ENCODE measurements around the gene PLEKHA4. TPM values are rescaled to one million over a fixed set of nuclear protein-coding genes. Genes with fewer than 3 reads are reported as not detected.
A peak's percentile ranks its signal among the peaks of the same experiment; 100 is the strongest.
"Not testable (repeated sequence)": the region's sequence is repeated elsewhere in the genome, so short reads cannot be mapped to it uniquely, and the experiment has no call there.

Gene PLEKHA4
- total and polyA plus RNA-seq, 2 experiments from 2014 or later, result 12.2 to 12.3 TPM

- not testable (repeated sequence) for H3K9me2 ChIP-seq (ENCODE audit: insufficient read depth); H4K20me1 ChIP-seq (replicated peaks; ENCODE audit: insufficient read depth); H3K36me3 ChIP-seq (ENCODE audit: insufficient read depth); H3K27ac ChIP-seq (ENCODE audit: low read depth); H3F3A ChIP-seq (replicated peaks; ENCODE audit: low read depth); H3K4me3 Mint-ChIP-seq; H3K4me3 ChIP-seq; H3K27ac Mint-ChIP-seq; H2AFZ ChIP-seq; H3K4me1 ChIP-seq (ENCODE audit: insufficient read depth); H3K4me2 ChIP-seq; DNase-seq (ENCODE audit: low spot score); H3K4me1 Mint-ChIP-seq; H3K27me3 ChIP-seq (ENCODE audit: insufficient read depth); H3K9me3 Mint-ChIP-seq; H3K79me2 ChIP-seq (replicated peaks; ENCODE audit: insufficient read depth); ATAC-seq
- peaks cover 10% of the 10 kb centered on the region for H3K27me3 Mint-ChIP-seq (ENCODE audit: insufficient read depth, low read depth, poor library complexity)
- peaks cover 16% of the 10 kb centered on the region; the same call in 2 of the 3 replicates for H3K36me3 Mint-ChIP-seq (ENCODE audit: low read depth)
These were observed 21.8 kb downstream of the PLEKHA4 start for GRCh38 chr19:48846659-48847058.

GRCh38 chr19:48845384-48845783 is 23.0 kb downstream of the PLEKHA4 start:
- TF ChIP-seq ZNF462 (CRISPR knock-in tag; IDR thresholded peaks at IDR 0.05) (no peak), CTCF (conservative IDR thresholded peaks at IDR 0.05; ENCODE audit: low read depth in 2 of 2) (peak in 1 of 2 experiments; percentile 12; a peak in 1 of 4 replicates), EZH2 (IDR thresholded peaks at IDR 0.05; ENCODE audit: low read depth, unreplicated experiment) (no peak), ZNF331 (CRISPR knock-in tag; IDR thresholded peaks at IDR 0.05; ENCODE audit: low read depth) (no peak), POLR2AphosphoS5 (IDR thresholded peaks at IDR 0.05; ENCODE audit: low read depth) (no peak)
- Histone ChIP-seq H3K9me2 (ENCODE audit: insufficient read depth) (no peaks in the 10 kb centered on the region), H4K20me1 (replicated peaks; ENCODE audit: insufficient read depth) (no peaks in the 10 kb centered on the region), H3K4me3 (no peak overlapping the region), H3K27ac (ENCODE audit: low read depth) (no peak overlapping the region), H3K4me2 (no peak overlapping the region), H3K79me2 (replicated peaks; ENCODE audit: insufficient read depth) (no peaks in the 10 kb centered on the region), H3K36me3 (ENCODE audit: insufficient read depth) (no peaks in the 10 kb centered on the region), H3K27me3 (ENCODE audit: insufficient read depth) (no peaks in the 10 kb centered on the region), H2AFZ (no peak overlapping the region), H3F3A (replicated peaks; ENCODE audit: low read depth) (no peaks in the 10 kb centered on the region), H3K4me1 (ENCODE audit: insufficient read depth) (no peaks in the 10 kb centered on the region)
- no peak overlapping the region for H3K4me3 Mint-ChIP-seq
- no peak for ATAC-seq
- peaks cover 4% of the 10 kb centered on the region; the same call in 2 of the 3 replicates for H3K4me1 Mint-ChIP-seq
- H3K36me3 Mint-ChIP-seq (ENCODE audit: low read depth), result peaks cover 16% of the 10 kb centered on the region; the same call in 2 of the 3 replicates
- H3K27ac Mint-ChIP-seq, result no peak overlapping the region
- DNase-seq (ENCODE audit: low spot score), result no peak
- no peaks in the 10 kb centered on the region for H3K9me3 Mint-ChIP-seq
- peaks cover 10% of the 10 kb centered on the region for H3K27me3 Mint-ChIP-seq (ENCODE audit: insufficient read depth, low read depth, poor library complexity)
